ENCODE measurements around the gene B9D2. TPM values are rescaled to one million over a fixed set of nuclear protein-coding genes. Genes with fewer than 3 reads are reported as not detected.

Gene B9D2
- total RNA-seq, 5 donors from 2014 or later (not counting 1 experiment from before 2014, with no cell fraction given), result 15.3 to 27.9 (median 16.4) TPM

DNA sequence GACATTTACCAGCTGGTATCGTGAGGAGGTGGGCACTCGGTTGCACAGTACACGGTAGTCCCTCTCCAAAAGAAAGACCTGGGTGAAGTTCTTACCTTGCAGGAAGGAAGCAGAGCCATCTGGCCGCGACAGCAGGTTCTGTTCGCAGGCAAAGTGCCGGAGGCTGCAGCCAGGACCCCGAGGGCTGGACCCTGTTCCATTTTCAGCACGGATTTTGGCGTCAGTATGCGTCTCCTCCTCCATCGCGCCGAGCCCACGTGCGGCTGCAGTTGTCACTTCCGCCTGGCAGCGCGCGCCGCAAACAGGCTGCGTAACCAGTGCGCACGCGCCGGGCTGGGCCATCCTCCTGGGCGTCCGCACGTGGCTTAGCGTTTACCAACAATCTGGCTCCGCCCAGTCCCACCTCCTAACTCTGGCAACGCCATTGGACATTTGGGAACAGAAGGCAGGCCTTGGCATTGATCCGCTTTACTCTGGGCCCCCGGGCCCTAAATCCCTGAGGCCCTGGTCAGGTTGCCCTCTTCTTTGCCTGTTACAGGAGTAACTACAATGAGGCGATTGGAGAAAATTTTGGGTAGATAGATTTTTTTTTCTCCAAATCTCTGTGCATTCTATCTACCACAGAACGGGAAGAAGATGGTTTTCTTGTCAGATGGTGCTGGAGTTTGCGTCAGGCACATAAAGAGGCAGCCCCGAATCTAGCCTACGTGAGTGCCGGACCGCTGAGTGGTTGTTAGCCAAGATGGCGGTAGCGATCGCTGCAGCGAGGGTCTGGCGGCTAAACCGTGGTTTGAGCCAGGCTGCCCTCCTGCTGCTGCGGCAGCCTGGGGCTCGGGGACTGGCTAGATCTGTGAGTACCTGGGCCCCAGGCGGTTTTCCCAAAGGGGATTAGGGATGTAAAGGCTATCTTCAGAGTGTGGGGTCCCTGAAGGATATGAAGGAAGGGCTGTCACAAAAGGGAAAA, 33.4 kb upstream of the B9D2 start, which contains the start of the genes BCKDHA and EXOSC5:
Gene BCKDHA (plus strand): TSS at position 733 of the 964 bp plus-strand sequence. CDS start 10 bp downstream, at position 743.
Gene EXOSC5 (minus strand): TSS at position 274 of the 964 bp plus-strand sequence. CDS start 31 bp downstream, at position 243.
- WGBS (ENCODE audit: insufficient coverage), result under 1% methylated on average over 38 of the region's 50 CpGs
- CTCF ChIA-PET, result interaction anchor here in 1 of 2 donors (0.7 kb wide), 1 partner anchor 592 kb away, joined by 3 read pairs; no protein-coding TSS in a partner anchor
- ATAC-seq (replicated peaks in 1 of 4), result peak; percentile 98 to 99 (median 99)
- H3K4me1 Mint-ChIP-seq, result peaks cover 41 to 54% (median 48%) of the 10 kb centered on the region in 3 donors
- peak; percentile 97 to 100 (median 99) for DNase-seq
- H3K27ac Mint-ChIP-seq, result peak within 1 kb of the TSS; percentile 100
- H3K4me3 ChIP-seq (ENCODE audit: control insufficient read depth in 1 of 2, extremely low read depth in 1 of 2, low read length in 1 of 2), result peak within 1 kb of the TSS; percentile 81 to 97
- peaks cover 19 to 38% of the 10 kb centered on the region in 2 experiments for H3K4me1 ChIP-seq (ENCODE audit: control insufficient read depth in 1 of 2, extremely low read depth in 1 of 2, insufficient read depth in 2 of 2, low read length in 2 of 2)
- H3K9me3 ChIP-seq, result no peaks in the 10 kb centered on the region
- POLR2A ChIA-PET, result no interaction called here
- H3K27me3 ChIP-seq (replicated peaks in 1 of 2; ENCODE audit: control insufficient read depth in 2 of 2, extremely low read depth in 1 of 2, insufficient read depth in 2 of 2, low read length in 1 of 2), result no peaks in the 10 kb centered on the region
- H3K27ac ChIP-seq (ENCODE audit: low read length), result peak within 1 kb of the TSS; percentile 98
- no peaks in the 10 kb centered on the region for H3K9me3 Mint-ChIP-seq
- no peaks in the 10 kb centered on the region for H3K36me3 ChIP-seq (ENCODE audit: control insufficient read depth in 2 of 2, extremely low read depth in 1 of 2, insufficient read depth in 1 of 2, low read length in 1 of 2)
- H3K36me3 Mint-ChIP-seq, result peaks cover 8% of the 10 kb centered on the region
- H3K4me3 Mint-ChIP-seq, result peak within 1 kb of the TSS; percentile 97 to 99 (median 98)
- H3K27me3 Mint-ChIP-seq, result no peaks in the 10 kb centered on the region

DNA sequence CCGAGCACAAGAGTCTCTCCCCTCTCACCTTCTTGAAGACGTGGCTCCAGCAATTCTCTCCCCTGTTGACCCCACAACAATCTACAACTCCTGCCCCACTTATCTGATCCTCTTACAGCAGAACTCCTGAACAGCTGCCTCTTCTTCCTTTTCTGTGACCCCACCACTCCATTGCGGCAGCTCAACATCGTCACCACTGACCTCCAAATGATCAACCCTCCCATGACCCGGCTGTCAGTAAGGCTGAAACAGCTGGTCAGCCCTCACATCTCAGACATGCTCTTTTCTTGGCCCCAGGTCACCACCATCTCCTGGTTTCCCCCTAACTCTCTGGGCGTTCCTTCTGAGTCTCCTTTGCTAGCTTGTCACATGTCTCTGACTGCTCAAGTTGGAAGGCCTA, 31.4 kb upstream of the B9D2 start:
- peak overlapping the region; percentile 66 to 99 (median 98) for H3K4me3 Mint-ChIP-seq
- H3K9me3 Mint-ChIP-seq, result no peaks in the 10 kb centered on the region
- H3K27ac Mint-ChIP-seq, result no peak overlapping the region
- peaks cover 11% of the 10 kb centered on the region for H3K36me3 Mint-ChIP-seq
- Histone ChIP-seq H3K27me3 (replicated peaks in 1 of 2; ENCODE audit: control insufficient read depth in 2 of 2, extremely low read depth in 1 of 2, insufficient read depth in 2 of 2, low read length in 1 of 2) (no peaks in the 10 kb centered on the region), H3K9me3 (no peaks in the 10 kb centered on the region), H3K4me3 (ENCODE audit: control insufficient read depth in 1 of 2, extremely low read depth in 1 of 2, low read length in 1 of 2) (no peak overlapping the region), H3K36me3 (ENCODE audit: control insufficient read depth in 2 of 2, extremely low read depth in 1 of 2, insufficient read depth in 1 of 2, low read length in 1 of 2) (peaks cover 12 to 16% of the 10 kb centered on the region in 2 donors), H3K27ac (ENCODE audit: low read length) (no peak overlapping the region), H3K4me1 (ENCODE audit: control insufficient read depth in 1 of 2, extremely low read depth in 1 of 2, insufficient read depth in 2 of 2, low read length in 2 of 2) (peaks cover 19 to 38% of the 10 kb centered on the region in 2 experiments)
- no peak for DNase-seq
- POLR2A ChIA-PET, result no interaction called here
- peaks cover 38 to 46% (median 41%) of the 10 kb centered on the region in 3 donors for H3K4me1 Mint-ChIP-seq
- H3K27me3 Mint-ChIP-seq, result no peaks in the 10 kb centered on the region
- CTCF ChIA-PET, result interaction anchor here in 1 of 2 donors (0.7 kb wide), 1 partner anchor 44 kb away, joined by 3 read pairs; the partner anchor contains the start of gene DMAC2
- 86% methylated on average over 6 of the region's 6 CpGs for WGBS (ENCODE audit: insufficient coverage)
- ATAC-seq (replicated peaks in 1 of 4), result no peak

DNA sequence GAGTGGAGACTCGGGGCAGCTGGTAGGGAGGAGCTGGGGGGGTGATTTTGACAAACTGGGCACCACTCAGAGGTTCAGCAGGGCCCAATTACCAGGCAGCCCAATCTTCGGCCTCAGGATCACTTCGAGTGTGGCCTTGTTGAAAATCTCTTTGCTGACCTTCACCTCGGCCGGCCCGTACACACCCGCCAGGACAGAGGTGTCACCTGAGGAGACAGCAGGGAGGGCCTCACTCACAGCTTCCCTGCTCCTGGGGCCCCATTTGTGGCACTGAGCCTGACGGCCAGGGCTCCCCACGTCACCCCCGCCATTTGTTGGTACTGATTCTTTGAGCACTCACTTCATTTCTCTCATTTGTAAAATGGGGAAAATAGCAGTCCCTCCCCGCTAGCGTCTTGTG, 28.8 kb upstream of the B9D2 start:
- ATAC-seq (replicated peaks in 1 of 4) (no peak), DNase-seq (no peak)
- Histone ChIP-seq H3K27ac (ENCODE audit: low read length) (no peak overlapping the region), H3K4me3 (ENCODE audit: control insufficient read depth in 1 of 2, extremely low read depth in 1 of 2, low read length in 1 of 2) (no peak overlapping the region), H3K9me3 (no peaks in the 10 kb centered on the region), H3K4me1 (ENCODE audit: control insufficient read depth in 1 of 2, extremely low read depth in 1 of 2, insufficient read depth in 2 of 2, low read length in 2 of 2) (peaks cover 10 to 23% of the 10 kb centered on the region in 2 experiments), H3K27me3 (replicated peaks in 1 of 2; ENCODE audit: control insufficient read depth in 2 of 2, extremely low read depth in 1 of 2, insufficient read depth in 2 of 2, low read length in 1 of 2) (no peaks in the 10 kb centered on the region), H3K36me3 (ENCODE audit: control insufficient read depth in 2 of 2, extremely low read depth in 1 of 2, insufficient read depth in 1 of 2, low read length in 1 of 2) (peaks cover 17 to 35% of the 10 kb centered on the region in 2 donors)
- H3K4me1 Mint-ChIP-seq, result peaks cover 19 to 25% (median 22%) of the 10 kb centered on the region in 3 donors
- H3K9me3 Mint-ChIP-seq, result no peaks in the 10 kb centered on the region
- POLR2A ChIA-PET, result no interaction called here
- CTCF ChIA-PET, result no interaction called here
- peaks cover 25% of the 10 kb centered on the region for H3K36me3 Mint-ChIP-seq
- no peak overlapping the region for H3K27ac Mint-ChIP-seq
- H3K4me3 Mint-ChIP-seq, result no peak overlapping the region
- H3K27me3 Mint-ChIP-seq, result no peaks in the 10 kb centered on the region
- WGBS (ENCODE audit: insufficient coverage), result 99% methylated on average over 8 of the region's 12 CpGs

DNA sequence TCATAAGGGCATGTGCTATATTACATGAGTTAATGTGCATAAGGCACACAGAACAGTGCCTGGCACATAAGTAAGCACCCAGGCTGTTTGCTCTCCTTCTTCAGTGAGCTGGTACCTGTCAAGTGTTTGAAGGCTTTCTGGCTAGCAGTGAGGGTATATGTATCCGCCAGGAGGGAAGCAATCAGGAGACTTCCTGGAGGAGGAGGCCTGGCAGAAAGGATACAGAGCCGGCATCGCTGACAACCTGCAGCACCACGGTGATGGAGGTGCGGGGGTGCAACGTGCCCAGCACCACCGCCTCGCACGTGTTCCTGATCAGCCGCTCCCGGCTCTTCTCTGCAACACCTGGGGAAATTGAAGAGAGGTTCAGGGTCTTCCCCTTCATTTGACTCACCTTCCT, 27.7 kb upstream of the B9D2 start:
- Mint-ChIP-seq H3K27ac (no peak overlapping the region), H3K4me1 (peaks cover 14 to 16% (median 16%) of the 10 kb centered on the region in 3 donors), H3K27me3 (no peaks in the 10 kb centered on the region), H3K4me3 (no peak overlapping the region), H3K9me3 (no peaks in the 10 kb centered on the region), H3K36me3 (peaks cover 25% of the 10 kb centered on the region)
- Histone ChIP-seq H3K27me3 (replicated peaks in 1 of 2; ENCODE audit: control insufficient read depth in 2 of 2, extremely low read depth in 1 of 2, insufficient read depth in 2 of 2, low read length in 1 of 2) (no peaks in the 10 kb centered on the region), H3K4me1 (ENCODE audit: control insufficient read depth in 1 of 2, extremely low read depth in 1 of 2, insufficient read depth in 2 of 2, low read length in 2 of 2) (peaks cover 6 to 16% of the 10 kb centered on the region in 2 experiments), H3K27ac (ENCODE audit: low read length) (no peak overlapping the region), H3K36me3 (ENCODE audit: control insufficient read depth in 2 of 2, extremely low read depth in 1 of 2, insufficient read depth in 1 of 2, low read length in 1 of 2) (peaks cover 17 to 38% of the 10 kb centered on the region in 2 donors), H3K9me3 (no peaks in the 10 kb centered on the region), H3K4me3 (ENCODE audit: control insufficient read depth in 1 of 2, extremely low read depth in 1 of 2, low read length in 1 of 2) (no peak overlapping the region)
- CTCF ChIA-PET, result no interaction called here
- POLR2A ChIA-PET, result no interaction called here
- ATAC-seq (replicated peaks in 1 of 4) (no peak), DNase-seq (no peak)
- no CpG with 5 or more reads among the region's 11 CpGs for WGBS (ENCODE audit: insufficient coverage)

- ATAC-seq (replicated peaks in 1 of 4), result no peak
- Mint-ChIP-seq H3K4me3 (no peak overlapping the region), H3K27ac (no peak overlapping the region), H3K27me3 (no peaks in the 10 kb centered on the region), H3K9me3 (no peaks in the 10 kb centered on the region), H3K36me3 (peaks cover 36% of the 10 kb centered on the region), H3K4me1 (no peaks in the 10 kb centered on the region)
- Histone ChIP-seq H3K36me3 (ENCODE audit: control insufficient read depth in 2 of 2, extremely low read depth in 1 of 2, insufficient read depth in 1 of 2, low read length in 1 of 2) (peaks cover 21 to 40% of the 10 kb centered on the region in 2 donors), H3K4me1 (ENCODE audit: control insufficient read depth in 1 of 2, extremely low read depth in 1 of 2, insufficient read depth in 2 of 2, low read length in 2 of 2) (no peaks in the 10 kb centered on the region), H3K9me3 (no peaks in the 10 kb centered on the region), H3K27me3 (replicated peaks in 1 of 2; ENCODE audit: control insufficient read depth in 2 of 2, extremely low read depth in 1 of 2, insufficient read depth in 2 of 2, low read length in 1 of 2) (no peaks in the 10 kb centered on the region), H3K27ac (ENCODE audit: low read length) (no peak overlapping the region), H3K4me3 (ENCODE audit: control insufficient read depth in 1 of 2, extremely low read depth in 1 of 2, low read length in 1 of 2) (no peak overlapping the region)
- POLR2A ChIA-PET, result no interaction called here
- WGBS (ENCODE audit: insufficient coverage), result 98% methylated on average over 7 of the region's 13 CpGs
- CTCF ChIA-PET, result interaction anchor here in 1 of 2 donors (1.1 kb wide), 1 partner anchor 22 kb away, joined by 3 read pairs; the partner anchor contains the start of gene B9D2
- DNase-seq, result no peak
Observed at GRCh38 chr19:41386442-41386841, 22.5 kb upstream of the B9D2 start.

DNA sequence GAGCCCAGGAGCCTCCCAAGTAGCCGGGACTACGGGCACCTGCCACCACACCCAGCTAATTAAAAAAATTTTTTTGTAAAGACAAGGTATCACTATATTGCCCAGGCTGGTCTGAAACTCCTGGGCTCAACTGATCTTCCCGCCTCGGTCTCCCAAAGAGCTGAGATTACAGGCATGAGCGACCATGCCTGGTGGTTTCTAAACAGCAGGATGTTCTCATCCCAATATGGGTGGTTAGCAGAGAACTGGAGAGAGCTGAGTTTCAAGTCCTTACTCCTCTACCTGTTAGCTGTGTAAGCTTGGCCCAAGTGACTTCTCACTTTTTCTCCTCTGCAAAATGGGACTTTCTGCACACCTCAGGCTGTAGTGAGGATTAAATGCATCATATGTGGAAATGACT, 20.4 kb upstream of the B9D2 start:
- no peak overlapping the region for H3K4me3 Mint-ChIP-seq
- no peaks in the 10 kb centered on the region for H3K27me3 Mint-ChIP-seq
- ChIA-PET POLR2A (no interaction called here), CTCF (interaction anchor here in 1 of 2 donors (0.7 kb wide), 1 partner anchor 8 kb away, joined by 4 read pairs; the partner anchor contains the start of gene TMEM91)
- Histone ChIP-seq H3K4me3 (ENCODE audit: control insufficient read depth in 1 of 2, extremely low read depth in 1 of 2, low read length in 1 of 2) (no peak overlapping the region), H3K27ac (ENCODE audit: low read length) (no peak overlapping the region), H3K36me3 (ENCODE audit: control insufficient read depth in 2 of 2, extremely low read depth in 1 of 2, insufficient read depth in 1 of 2, low read length in 1 of 2) (peaks cover 11 to 22% of the 10 kb centered on the region in 2 donors), H3K27me3 (replicated peaks in 1 of 2; ENCODE audit: control insufficient read depth in 2 of 2, extremely low read depth in 1 of 2, insufficient read depth in 2 of 2, low read length in 1 of 2) (no peaks in the 10 kb centered on the region), H3K4me1 (ENCODE audit: control insufficient read depth in 1 of 2, extremely low read depth in 1 of 2, insufficient read depth in 2 of 2, low read length in 2 of 2) (no peaks in the 10 kb centered on the region), H3K9me3 (no peaks in the 10 kb centered on the region)
- H3K4me1 Mint-ChIP-seq, result no peaks in the 10 kb centered on the region
- peaks cover 23% of the 10 kb centered on the region for H3K36me3 Mint-ChIP-seq
- H3K9me3 Mint-ChIP-seq, result no peaks in the 10 kb centered on the region
- DNase-seq, result no peak
- no peak overlapping the region for H3K27ac Mint-ChIP-seq
- WGBS (ENCODE audit: insufficient coverage), result 94% methylated on average over 2 of the region's 5 CpGs
- ATAC-seq (replicated peaks in 1 of 4), result no peak

Measured in T-cell (primary cell).